K562 (cell line): ENCODE measurements around the gene SDR42E2. TPM values are rescaled to one million over a fixed set of nuclear protein-coding genes. Genes with fewer than 3 reads are reported as not detected.

Source experiments
- CHD2 ChIP-seq: IDR thresholded peaks from 2 replicates; pipeline ENCODE4 v1.6.1; 2011; ENCODE audit warnings: low read depth, low read length
- FOXJ3 ChIP-seq: sonication (generic); formaldehyde crosslinking; IDR thresholded peaks from 2 replicates; pipeline ENCODE4 v1.4.0; 2020; ENCODE audit warnings: mild to moderate bottlenecking, missing genetic modification reagents
- GABPB1 ChIP-seq: sonication (generic); formaldehyde crosslinking; IDR thresholded peaks from 2 replicates; pipeline ENCODE4 v1.8.0; 2022; ENCODE audit warnings: mild to moderate bottlenecking, missing genetic modification reagents
- MEF2A ChIP-seq: IDR thresholded peaks from 2 replicates; pipeline ENCODE4 v1.6.1; 2011; ENCODE audit warnings: low read depth, mild to moderate bottlenecking, low read length, moderate library complexity; ENCODE audit not compliant: control insufficient read depth
- MTA2 ChIP-seq: fragments of 450-650 bp; IDR thresholded peaks from 2 replicates; pipeline ENCODE4 v1.6.1; 2016; ENCODE audit warnings: low read depth
- SMARCC2 ChIP-seq: fragments of 450-650 bp; IDR thresholded peaks from 2 replicates; pipeline ENCODE4 v1.6.1; 2017; ENCODE audit warnings: antibody characterized with exemption, moderate library complexity, mild to moderate bottlenecking, low read depth
- SNRNP70 ChIP-seq: fragments of 200-400 bp; formaldehyde crosslinking; optimal IDR thresholded peaks from 2 replicates; pipeline ENCODE3; 2017; ENCODE audit warnings: low read depth, low read length
- TAF9B ChIP-seq: fragments of 450-650 bp; IDR thresholded peaks from 2 replicates; pipeline ENCODE4 v1.6.1; 2018; ENCODE audit warnings: mild to moderate bottlenecking; ENCODE audit not compliant: partially characterized antibody
- TEAD2 ChIP-seq: fragments of 450-650 bp; IDR thresholded peaks from 2 replicates; pipeline ENCODE4 v1.6.1; 2016; ENCODE audit warnings: missing genetic modification characterization, control low read depth, missing compliant biosample characterization
- ZC3H8 ChIP-seq: fragments of 450-650 bp; IDR thresholded peaks from 2 replicates; pipeline ENCODE4 v1.6.1; 2017
- ZNF253 ChIP-seq: fragments of 250-450 bp; sonication (Bioruptor Pico); conservative IDR thresholded peaks from 2 replicates; pipeline ENCODE4 v1.6.1; 2021; ENCODE audit warnings: mild to moderate bottlenecking
- ZNF445 ChIP-seq: fragments of 250-450 bp; sonication (Bioruptor Pico); IDR thresholded peaks from 2 replicates; pipeline ENCODE4 v1.4.0; 2020; ENCODE audit warnings: low read depth, mild to moderate bottlenecking, moderate library complexity
- polyA plus RNA-seq, 8 experiments: library from polyadenylated mRNA; depleted of rRNA in 4 of 8; stranded (reverse) in 5 of 8; unstranded in 3 of 8; fragments of >200 nt; fragmentation: Nextera tagmentation in 2 of 8; fragmentation: Illumina TruSeq in 1 of 8; extraction: Ambion mirVana in 2 of 8; extraction: Trizol in 1 of 8; gene quantifications; 2 replicates each; pipeline versions ENCODE4 v1.2.1 to v1.2.3, GENCODE V29; 2011 to 2014; ENCODE audit warnings: inconsistent platforms in 1 of 8, missing spikeins in 1 of 8
- total RNA-seq, 7 experiments: library from RNA; depleted of rRNA in 6 of 7; stranded (reverse); fragments of >200 nt in 6 of 7; fragmentation: Illumina TruSeq in 2 of 7; extraction: Trizol in 2 of 7; gene quantifications; 2 replicates each; pipeline versions ENCODE4 v1.2.1 to v1.2.3, GENCODE V29; 2011 to 2021; ENCODE audit warnings: low replicate concordance in 1 of 7
- TF ChIP-seq, protein P1 (sequence below), 3 experiments: fragments of 200-800 bp in 1 of 3; sonication (Bioruptor generic) in 1 of 3; sonication (generic) in 1 of 3; formaldehyde crosslinking in 1 of 3; IDR thresholded peaks; 2 replicates each; pipeline versions ENCODE4 v1.6.1 to v1.8.0; 2016 to 2022; ENCODE audit warnings: mild to moderate bottlenecking in 2 of 3, missing compliant biosample characterization in 2 of 3, missing genetic modification characterization in 2 of 3, missing genetic modification reagents in 1 of 3
- TF ChIP-seq, protein P2 (sequence below): sonication (generic); formaldehyde crosslinking; IDR thresholded peaks from 2 replicates; pipeline ENCODE4 v1.4.0; 2020; ENCODE audit warnings: mild to moderate bottlenecking, missing genetic modification reagents
- TF ChIP-seq, protein P3 (sequence below), 2 experiments: fragments of 450-650 bp; IDR thresholded peaks; 2 replicates each; pipeline ENCODE4 v1.6.1; 2018; ENCODE audit warnings: mild to moderate bottlenecking in 2 of 2, low read depth in 1 of 2; ENCODE audit not compliant: partially characterized antibody in 2 of 2
- TF ChIP-seq, protein P4 (sequence below): sonication (generic); formaldehyde crosslinking; IDR thresholded peaks from 2 replicates; pipeline ENCODE4 v1.8.1; 2023; ENCODE audit warnings: mild to moderate bottlenecking, missing genetic modification reagents
- TF ChIP-seq, protein P5 (sequence below): fragments of 200-800 bp; sonication (Bioruptor generic); IDR thresholded peaks from 2 replicates; pipeline ENCODE4 v1.6.1; 2017; ENCODE audit warnings: missing genetic modification characterization, missing compliant biosample characterization

Gene SDR42E2
- total and polyA plus RNA-seq, 9 of the 15 experiments (the other 6 are each of a cell fraction or from before 2014, with no cell fraction given), result 0.03 to 0.07 (median 0.04) TPM; not detected in 4

DNA sequence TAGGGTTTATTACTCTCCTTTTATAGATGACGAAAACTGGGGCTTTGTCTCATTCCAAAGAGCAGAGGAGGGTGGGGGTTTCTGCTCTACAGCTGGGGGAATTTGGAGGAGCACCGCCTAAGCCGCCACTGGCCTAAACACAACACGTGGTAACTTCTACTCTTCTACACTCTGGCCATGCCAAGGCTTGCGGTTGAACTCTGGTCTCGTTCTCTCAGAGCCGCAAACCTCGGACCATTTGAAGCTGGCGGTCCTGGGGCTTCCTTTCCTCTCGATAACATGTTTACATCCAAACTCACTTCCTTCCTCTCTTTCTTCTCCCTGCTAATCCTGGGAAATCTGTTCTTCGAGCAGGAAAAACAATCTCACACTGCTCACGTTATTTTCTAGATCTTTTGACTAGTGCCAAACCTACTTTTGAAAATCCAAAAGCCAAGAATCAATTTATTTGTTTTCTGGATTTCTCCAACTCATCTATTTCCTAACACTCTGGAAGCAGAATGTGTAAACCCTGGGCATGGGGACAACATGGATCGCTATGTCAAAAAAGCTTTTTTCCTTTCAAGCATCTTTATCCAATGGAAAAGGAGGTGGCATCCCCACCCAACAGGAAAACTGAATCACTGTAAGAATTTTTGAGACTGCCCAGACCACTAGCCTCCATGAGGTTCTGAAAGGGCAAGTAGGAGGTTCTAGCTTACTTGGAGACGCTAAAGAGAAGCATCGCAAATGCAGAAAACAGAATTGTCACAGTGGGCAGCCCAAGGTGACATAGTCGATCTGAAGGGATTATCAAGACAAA is 30.2 kb downstream of the SDR42E2 start (continued):
- no peak for TF ChIP-seq MTA2
- no peak for TF ChIP-seq SNRNP70
- TF ChIP-seq MEF2A, result no peak
- no peak for TF ChIP-seq SMARCC2
- 0 out of 2 replicates have a peak, but pooled peaks have one; percentile 6 for TF ChIP-seq TEAD2 (tag)
- TF ChIP-seq FOXJ3, result no peak
- TF ChIP-seq, protein P1, sequence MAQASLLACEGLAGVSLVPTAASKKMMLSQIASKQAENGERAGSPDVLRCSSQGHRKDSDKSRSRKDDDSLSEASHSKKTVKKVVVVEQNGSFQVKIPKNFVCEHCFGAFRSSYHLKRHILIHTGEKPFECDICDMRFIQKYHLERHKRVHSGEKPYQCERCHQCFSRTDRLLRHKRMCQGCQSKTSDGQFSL (CRISPR knock-in tag; IDR thresholded peaks at IDR 0.05), result no peak
- TF ChIP-seq, protein P1 (tag; IDR thresholded peaks at IDR 0.05), result no peak
- TF ChIP-seq, protein P2, sequence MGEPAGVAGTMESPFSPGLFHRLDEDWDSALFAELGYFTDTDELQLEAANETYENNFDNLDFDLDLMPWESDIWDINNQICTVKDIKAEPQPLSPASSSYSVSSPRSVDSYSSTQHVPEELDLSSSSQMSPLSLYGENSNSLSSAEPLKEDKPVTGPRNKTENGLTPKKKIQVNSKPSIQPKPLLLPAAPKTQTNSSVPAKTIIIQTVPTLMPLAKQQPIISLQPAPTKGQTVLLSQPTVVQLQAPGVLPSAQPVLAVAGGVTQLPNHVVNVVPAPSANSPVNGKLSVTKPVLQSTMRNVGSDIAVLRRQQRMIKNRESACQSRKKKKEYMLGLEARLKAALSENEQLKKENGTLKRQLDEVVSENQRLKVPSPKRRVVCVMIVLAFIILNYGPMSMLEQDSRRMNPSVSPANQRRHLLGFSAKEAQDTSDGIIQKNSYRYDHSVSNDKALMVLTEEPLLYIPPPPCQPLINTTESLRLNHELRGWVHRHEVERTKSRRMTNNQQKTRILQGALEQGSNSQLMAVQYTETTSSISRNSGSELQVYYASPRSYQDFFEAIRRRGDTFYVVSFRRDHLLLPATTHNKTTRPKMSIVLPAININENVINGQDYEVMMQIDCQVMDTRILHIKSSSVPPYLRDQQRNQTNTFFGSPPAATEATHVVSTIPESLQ, result no peak
- TF ChIP-seq, protein P3, sequence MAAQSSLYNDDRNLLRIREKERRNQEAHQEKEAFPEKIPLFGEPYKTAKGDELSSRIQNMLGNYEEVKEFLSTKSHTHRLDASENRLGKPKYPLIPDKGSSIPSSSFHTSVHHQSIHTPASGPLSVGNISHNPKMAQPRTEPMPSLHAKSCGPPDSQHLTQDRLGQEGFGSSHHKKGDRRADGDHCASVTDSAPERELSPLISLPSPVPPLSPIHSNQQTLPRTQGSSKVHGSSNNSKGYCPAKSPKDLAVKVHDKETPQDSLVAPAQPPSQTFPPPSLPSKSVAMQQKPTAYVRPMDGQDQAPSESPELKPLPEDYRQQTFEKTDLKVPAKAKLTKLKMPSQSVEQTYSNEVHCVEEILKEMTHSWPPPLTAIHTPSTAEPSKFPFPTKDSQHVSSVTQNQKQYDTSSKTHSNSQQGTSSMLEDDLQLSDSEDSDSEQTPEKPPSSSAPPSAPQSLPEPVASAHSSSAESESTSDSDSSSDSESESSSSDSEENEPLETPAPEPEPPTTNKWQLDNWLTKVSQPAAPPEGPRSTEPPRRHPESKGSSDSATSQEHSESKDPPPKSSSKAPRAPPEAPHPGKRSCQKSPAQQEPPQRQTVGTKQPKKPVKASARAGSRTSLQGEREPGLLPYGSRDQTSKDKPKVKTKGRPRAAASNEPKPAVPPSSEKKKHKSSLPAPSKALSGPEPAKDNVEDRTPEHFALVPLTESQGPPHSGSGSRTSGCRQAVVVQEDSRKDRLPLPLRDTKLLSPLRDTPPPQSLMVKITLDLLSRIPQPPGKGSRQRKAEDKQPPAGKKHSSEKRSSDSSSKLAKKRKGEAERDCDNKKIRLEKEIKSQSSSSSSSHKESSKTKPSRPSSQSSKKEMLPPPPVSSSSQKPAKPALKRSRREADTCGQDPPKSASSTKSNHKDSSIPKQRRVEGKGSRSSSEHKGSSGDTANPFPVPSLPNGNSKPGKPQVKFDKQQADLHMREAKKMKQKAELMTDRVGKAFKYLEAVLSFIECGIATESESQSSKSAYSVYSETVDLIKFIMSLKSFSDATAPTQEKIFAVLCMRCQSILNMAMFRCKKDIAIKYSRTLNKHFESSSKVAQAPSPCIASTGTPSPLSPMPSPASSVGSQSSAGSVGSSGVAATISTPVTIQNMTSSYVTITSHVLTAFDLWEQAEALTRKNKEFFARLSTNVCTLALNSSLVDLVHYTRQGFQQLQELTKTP (IDR thresholded peaks at IDR 0.05; ENCODE audit: low read depth in 1 of 2, partially characterized antibody in 2 of 2), result no peak
- TF ChIP-seq, protein P4, sequence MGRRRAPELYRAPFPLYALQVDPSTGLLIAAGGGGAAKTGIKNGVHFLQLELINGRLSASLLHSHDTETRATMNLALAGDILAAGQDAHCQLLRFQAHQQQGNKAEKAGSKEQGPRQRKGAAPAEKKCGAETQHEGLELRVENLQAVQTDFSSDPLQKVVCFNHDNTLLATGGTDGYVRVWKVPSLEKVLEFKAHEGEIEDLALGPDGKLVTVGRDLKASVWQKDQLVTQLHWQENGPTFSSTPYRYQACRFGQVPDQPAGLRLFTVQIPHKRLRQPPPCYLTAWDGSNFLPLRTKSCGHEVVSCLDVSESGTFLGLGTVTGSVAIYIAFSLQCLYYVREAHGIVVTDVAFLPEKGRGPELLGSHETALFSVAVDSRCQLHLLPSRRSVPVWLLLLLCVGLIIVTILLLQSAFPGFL (CRISPR knock-in tag), result no peak
- no peak for TF ChIP-seq GABPB1
- TF ChIP-seq TAF9B, result no peak
- TF ChIP-seq, protein P5, sequence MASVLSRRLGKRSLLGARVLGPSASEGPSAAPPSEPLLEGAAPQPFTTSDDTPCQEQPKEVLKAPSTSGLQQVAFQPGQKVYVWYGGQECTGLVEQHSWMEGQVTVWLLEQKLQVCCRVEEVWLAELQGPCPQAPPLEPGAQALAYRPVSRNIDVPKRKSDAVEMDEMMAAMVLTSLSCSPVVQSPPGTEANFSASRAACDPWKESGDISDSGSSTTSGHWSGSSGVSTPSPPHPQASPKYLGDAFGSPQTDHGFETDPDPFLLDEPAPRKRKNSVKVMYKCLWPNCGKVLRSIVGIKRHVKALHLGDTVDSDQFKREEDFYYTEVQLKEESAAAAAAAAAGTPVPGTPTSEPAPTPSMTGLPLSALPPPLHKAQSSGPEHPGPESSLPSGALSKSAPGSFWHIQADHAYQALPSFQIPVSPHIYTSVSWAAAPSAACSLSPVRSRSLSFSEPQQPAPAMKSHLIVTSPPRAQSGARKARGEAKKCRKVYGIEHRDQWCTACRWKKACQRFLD (CRISPR knock-in tag), result peak; percentile 65; the same call in 1 of the 2 replicates
- 0 out of 2 replicates have a peak, but pooled peaks have one; percentile 19 for TF ChIP-seq CHD2
- no peak for TF ChIP-seq ZNF445 (CRISPR knock-in tag)
- no peak for TF ChIP-seq ZC3H8
- no peak for TF ChIP-seq ZNF253
